ENCODE data around the gene ULK3. TPM values are rescaled to one million over a fixed set of nuclear protein-coding genes. Genes with fewer than 3 reads are reported as not detected.

ULK3 gene
- total RNA-seq, 6 experiments from 2014 or later = 12.5 to 18.9 (median 16.1) TPM

DNA sequence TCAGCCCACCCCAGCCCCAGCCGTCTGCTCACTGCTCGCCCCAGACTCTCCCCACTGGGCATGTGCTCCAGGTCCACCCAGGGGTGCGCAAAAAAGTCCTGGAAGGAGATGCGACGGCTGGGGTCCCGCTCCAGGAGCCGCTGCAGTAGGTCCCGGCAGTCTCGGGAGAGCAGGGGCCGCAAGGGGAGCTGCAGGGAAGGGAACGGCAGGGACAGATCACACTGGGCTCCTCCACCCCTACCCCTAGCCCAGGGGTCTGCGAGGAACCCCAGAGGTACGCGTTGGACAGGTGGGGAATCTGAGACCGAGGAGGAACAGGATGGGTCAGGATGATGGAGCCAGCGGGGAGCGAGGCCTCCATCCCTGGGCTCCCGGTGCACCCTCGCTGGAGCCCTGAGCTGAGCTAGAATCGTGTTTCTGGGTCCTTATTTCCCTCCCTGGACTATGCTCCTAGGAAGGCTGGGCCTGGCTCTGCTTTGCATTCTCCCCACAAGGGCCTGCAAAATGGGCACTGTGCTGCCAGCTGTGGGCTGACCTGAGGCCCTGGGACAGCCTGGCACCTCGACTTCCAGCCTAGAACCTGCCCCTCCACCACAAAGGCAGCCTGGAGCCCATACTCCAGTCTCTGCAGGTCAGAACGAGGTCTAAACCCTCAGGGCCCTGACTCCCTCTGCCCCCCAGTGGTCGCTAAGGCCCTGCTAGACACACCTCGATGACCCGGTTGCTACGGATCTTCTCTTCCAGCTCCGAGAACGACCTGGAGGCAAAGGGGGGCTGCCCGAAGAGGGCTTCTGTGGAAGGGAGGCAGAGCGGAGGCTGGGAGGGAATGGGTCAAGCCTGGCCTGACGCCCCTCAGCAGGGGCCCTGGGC is 3.2 kb downstream of the ULK3 start:
- no peak overlapping the region for H3K27ac Mint-ChIP-seq
- TF ChIP-seq CTCF (IDR thresholded peaks at IDR 0.05) = peak; percentile 20; the same call in 1 of the 2 replicates
- H3K4me1 Mint-ChIP-seq (ENCODE audit: low read depth) = peaks cover 22% of the 10 kb centered on the region; the same call in 1 of the 2 replicates
- H3K27me3 Mint-ChIP-seq (ENCODE audit: insufficient read depth) = peaks cover 3% of the 10 kb centered on the region
- no peaks in the 10 kb centered on the region for H3K36me3 Mint-ChIP-seq (ENCODE audit: low read depth)
- no peaks in the 10 kb centered on the region for H3K9me3 Mint-ChIP-seq
- no peak for DNase-seq
- H3K4me3 Mint-ChIP-seq = no peak overlapping the region

- no peaks in the 10 kb centered on the region for H3K9me3 Mint-ChIP-seq
- H3K4me3 Mint-ChIP-seq = no peak overlapping the region
- peaks cover 22% of the 10 kb centered on the region; the same call in 1 of the 2 replicates for H3K4me1 Mint-ChIP-seq (ENCODE audit: low read depth)
- H3K36me3 Mint-ChIP-seq (ENCODE audit: low read depth) = no peaks in the 10 kb centered on the region
- TF ChIP-seq CTCF (IDR thresholded peaks at IDR 0.05) = no peak
- H3K27me3 Mint-ChIP-seq (ENCODE audit: insufficient read depth) = peaks cover 3% of the 10 kb centered on the region
- H3K27ac Mint-ChIP-seq = no peak overlapping the region
- DNase-seq = no peak
Observed at GRCh38 chr15:74838746-74839525, 4.0 kb downstream of the ULK3 start.

GRCh38 chr15:74838137-74838516 is 4.8 kb downstream of the ULK3 start:
- no peak overlapping the region for H3K27ac Mint-ChIP-seq
- DNase-seq = no peak
- H3K4me3 Mint-ChIP-seq = no peak overlapping the region
- no peak for TF ChIP-seq CTCF (IDR thresholded peaks at IDR 0.05)
- peaks cover 17% of the 10 kb centered on the region; the same call in 1 of the 2 replicates for H3K4me1 Mint-ChIP-seq (ENCODE audit: low read depth)
- H3K36me3 Mint-ChIP-seq (ENCODE audit: low read depth) = no peaks in the 10 kb centered on the region
- no peaks in the 10 kb centered on the region for H3K9me3 Mint-ChIP-seq
- peaks cover 3% of the 10 kb centered on the region for H3K27me3 Mint-ChIP-seq (ENCODE audit: insufficient read depth)

DNA sequence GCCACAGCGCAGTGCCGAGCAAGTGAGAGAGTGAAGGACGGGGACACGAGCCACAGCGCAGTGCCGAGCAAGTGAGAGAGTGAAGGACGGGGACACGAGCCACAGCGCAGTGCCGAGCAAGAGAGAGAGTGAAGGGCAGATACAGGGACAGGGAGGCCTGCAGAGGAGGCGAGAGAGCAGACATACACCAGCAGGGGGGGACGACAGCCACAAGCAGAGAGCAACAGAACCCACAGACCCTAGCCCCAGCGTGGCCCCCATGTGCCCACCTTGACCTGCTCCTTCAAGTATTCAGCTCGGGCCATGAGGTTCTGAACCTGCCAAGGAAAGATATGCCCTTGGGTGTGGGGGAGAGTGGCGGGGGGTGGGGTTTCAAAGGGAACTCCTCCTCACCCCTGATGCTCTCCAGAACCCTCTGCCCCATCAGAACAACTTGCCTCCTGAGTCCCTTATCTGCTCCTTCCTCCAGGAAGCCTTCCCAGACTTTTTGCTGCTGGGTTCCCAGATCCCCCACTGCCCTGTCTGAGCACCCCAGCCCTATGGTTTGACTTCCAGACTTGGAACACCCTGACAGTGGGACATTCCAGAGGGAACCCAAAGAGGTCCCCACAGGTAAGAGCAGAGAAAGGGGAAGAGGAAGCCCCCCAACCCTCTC is 5.3 kb downstream of the ULK3 start:
- Mint-ChIP-seq H3K4me3 (no peak overlapping the region), H3K4me1 (ENCODE audit: low read depth) (peaks cover 17% of the 10 kb centered on the region; the same call in 1 of the 2 replicates), H3K9me3 (no peaks in the 10 kb centered on the region), H3K36me3 (ENCODE audit: low read depth) (no peaks in the 10 kb centered on the region), H3K27me3 (ENCODE audit: insufficient read depth) (peaks cover 7% of the 10 kb centered on the region), H3K27ac (no peak overlapping the region)
- DNase-seq = no peak
- peak; percentile 29 for TF ChIP-seq CTCF (IDR thresholded peaks at IDR 0.05)

DNA sequence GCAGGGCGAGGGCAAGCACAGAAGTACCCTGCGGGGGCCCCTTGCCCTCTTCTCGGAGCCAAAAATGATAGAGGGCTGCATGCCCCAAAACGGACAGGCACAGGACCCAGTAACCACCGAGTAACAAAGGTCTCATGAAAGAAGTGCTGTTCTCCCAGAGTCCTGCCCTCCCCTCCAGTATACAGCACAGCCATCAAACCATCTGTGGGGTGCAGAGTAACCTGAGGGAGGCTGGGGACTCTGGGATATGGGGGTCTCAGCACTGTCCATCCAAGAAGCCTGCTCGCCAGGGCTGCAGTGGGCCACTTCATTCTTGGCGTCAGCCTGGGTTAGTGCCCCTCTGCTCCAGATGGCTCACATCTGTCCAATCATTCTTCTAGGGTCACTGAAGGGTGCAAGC is 6.1 kb downstream of the ULK3 start:
- peaks cover 12% of the 10 kb centered on the region; the same call in 1 of the 2 replicates for H3K4me1 Mint-ChIP-seq (ENCODE audit: low read depth)
- H3K27ac Mint-ChIP-seq = no peak overlapping the region
- peaks cover 7% of the 10 kb centered on the region for H3K27me3 Mint-ChIP-seq (ENCODE audit: insufficient read depth)
- no peak for DNase-seq
- no peak overlapping the region for H3K4me3 Mint-ChIP-seq
- no peak for TF ChIP-seq CTCF (IDR thresholded peaks at IDR 0.05)
- no peaks in the 10 kb centered on the region for H3K9me3 Mint-ChIP-seq
- H3K36me3 Mint-ChIP-seq (ENCODE audit: low read depth) = no peaks in the 10 kb centered on the region

Measured in HFFc6 (cell line).